ENCODE results near the gene UPK2.

The UPK2 gene

DNA sequence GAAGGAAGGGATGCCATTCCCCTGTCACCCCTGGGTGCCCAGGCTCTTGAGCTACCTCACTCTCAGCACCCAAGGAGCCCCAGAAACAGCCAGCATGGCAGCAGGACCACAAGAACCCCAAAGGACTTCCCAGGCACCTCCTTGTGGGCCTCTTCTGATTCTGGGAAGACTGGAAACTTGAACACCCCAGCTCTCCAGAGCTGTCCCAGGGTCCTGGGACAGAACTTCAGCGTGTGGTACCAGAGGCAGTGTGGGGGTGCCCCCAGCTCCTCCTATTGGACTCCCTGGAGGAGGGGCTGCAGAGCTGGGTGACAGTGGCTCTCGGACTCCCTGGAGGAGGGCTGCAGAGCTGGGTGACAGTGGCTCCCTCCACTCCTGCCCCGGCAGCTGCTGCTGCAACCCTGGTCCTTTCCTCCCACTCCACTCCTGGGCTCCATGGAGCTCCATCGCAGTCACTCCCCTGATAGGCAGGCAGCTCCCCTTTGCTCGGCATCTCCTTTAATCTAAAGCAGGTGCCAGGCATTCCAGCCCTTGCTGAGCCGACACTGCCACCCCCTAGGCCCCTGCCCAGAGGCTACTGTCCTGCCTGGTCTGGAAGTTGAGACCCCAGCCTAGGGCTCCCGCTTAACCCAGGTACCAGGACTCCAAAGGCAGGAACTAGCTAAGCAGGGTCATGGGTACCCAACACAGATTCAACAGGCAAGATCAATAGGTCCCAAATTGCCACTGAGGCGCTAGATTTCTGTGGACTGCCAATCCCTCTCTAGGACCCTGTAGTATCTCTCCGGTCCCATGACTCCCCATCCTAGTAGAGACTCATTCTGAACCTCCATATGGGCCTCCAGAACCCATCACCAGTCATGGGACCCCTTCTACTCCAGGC lies 33.1 kb upstream of the UPK2 start:
- no peaks in the 10 kb centered on the region for H3K36me3 ChIP-seq (replicated peaks)
- in situ Hi-C loops (cut with HindIII; ENCODE audit: low pct_ligation_motif_present, low sequenced_read_pairs), result no loop called here
- TF ChIP-seq, protein P1, sequence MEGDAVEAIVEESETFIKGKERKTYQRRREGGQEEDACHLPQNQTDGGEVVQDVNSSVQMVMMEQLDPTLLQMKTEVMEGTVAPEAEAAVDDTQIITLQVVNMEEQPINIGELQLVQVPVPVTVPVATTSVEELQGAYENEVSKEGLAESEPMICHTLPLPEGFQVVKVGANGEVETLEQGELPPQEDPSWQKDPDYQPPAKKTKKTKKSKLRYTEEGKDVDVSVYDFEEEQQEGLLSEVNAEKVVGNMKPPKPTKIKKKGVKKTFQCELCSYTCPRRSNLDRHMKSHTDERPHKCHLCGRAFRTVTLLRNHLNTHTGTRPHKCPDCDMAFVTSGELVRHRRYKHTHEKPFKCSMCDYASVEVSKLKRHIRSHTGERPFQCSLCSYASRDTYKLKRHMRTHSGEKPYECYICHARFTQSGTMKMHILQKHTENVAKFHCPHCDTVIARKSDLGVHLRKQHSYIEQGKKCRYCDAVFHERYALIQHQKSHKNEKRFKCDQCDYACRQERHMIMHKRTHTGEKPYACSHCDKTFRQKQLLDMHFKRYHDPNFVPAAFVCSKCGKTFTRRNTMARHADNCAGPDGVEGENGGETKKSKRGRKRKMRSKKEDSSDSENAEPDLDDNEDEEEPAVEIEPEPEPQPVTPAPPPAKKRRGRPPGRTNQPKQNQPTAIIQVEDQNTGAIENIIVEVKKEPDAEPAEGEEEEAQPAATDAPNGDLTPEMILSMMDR (IDR thresholded peaks at IDR 0.05; ENCODE audit: low read depth, low read length, missing control alignments), result no peak
- H3K27me3 ChIP-seq (replicated peaks), result no peaks in the 10 kb centered on the region
- peak overlapping the region; percentile 96 for H3K4me3 ChIP-seq (ENCODE audit: low read depth, low read length)
- peak overlapping the region; percentile 92 for H3K27ac ChIP-seq
- no peak for DNase-seq

DNA sequence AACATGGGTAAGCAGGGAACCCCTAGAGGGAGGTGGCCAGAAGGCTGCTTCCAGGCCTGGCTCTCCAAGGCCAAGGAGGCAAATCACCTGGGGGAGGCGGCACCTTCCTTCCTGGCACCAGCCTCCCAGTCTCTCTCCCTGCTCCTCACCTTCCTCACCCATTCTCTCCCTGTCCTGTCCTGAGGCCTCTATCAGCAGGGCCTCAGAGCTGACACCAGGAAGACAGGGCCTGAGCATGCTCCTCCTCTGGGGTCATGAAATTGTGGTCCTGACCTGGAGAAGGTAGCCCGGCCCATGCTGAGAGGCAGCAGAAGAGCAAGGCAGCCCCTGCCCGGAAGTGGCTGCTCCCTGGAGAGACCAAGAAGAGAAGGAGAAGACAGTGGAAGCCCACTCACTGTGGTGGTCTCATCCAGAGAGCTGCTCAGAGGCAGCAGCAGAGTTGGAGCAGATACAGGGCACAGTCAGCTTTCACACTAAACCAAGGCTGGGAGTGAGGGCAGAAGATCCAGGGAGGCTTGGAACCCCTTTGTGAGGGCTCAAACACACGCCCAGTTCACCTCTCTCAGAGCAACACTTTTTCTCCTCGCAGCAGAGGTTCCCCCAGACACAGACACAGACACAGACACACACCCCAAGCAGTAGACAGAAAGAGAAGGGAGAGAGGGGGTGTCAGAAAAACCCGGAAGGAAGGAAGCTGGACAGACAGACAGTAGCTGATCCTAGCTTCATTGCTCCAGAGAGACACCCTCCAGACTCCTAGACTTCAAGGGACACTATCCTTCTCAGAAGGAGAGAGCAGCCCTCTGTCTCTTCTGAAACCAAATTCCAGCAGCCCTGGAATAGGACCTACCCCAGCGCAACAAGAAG lies 32.1 kb upstream of the UPK2 start:
- no peaks in the 10 kb centered on the region for H3K36me3 ChIP-seq (replicated peaks)
- H3K27ac ChIP-seq, result peak overlapping the region; percentile 18
- DNase-seq, result no peak
- H3K4me3 ChIP-seq (ENCODE audit: low read depth, low read length), result peak overlapping the region; percentile 96
- TF ChIP-seq, protein P1 (IDR thresholded peaks at IDR 0.05; ENCODE audit: low read depth, low read length, missing control alignments), result no peak
- H3K27me3 ChIP-seq (replicated peaks), result no peaks in the 10 kb centered on the region
- in situ Hi-C loops (cut with HindIII; ENCODE audit: low pct_ligation_motif_present, low sequenced_read_pairs), result no loop called here

DNA sequence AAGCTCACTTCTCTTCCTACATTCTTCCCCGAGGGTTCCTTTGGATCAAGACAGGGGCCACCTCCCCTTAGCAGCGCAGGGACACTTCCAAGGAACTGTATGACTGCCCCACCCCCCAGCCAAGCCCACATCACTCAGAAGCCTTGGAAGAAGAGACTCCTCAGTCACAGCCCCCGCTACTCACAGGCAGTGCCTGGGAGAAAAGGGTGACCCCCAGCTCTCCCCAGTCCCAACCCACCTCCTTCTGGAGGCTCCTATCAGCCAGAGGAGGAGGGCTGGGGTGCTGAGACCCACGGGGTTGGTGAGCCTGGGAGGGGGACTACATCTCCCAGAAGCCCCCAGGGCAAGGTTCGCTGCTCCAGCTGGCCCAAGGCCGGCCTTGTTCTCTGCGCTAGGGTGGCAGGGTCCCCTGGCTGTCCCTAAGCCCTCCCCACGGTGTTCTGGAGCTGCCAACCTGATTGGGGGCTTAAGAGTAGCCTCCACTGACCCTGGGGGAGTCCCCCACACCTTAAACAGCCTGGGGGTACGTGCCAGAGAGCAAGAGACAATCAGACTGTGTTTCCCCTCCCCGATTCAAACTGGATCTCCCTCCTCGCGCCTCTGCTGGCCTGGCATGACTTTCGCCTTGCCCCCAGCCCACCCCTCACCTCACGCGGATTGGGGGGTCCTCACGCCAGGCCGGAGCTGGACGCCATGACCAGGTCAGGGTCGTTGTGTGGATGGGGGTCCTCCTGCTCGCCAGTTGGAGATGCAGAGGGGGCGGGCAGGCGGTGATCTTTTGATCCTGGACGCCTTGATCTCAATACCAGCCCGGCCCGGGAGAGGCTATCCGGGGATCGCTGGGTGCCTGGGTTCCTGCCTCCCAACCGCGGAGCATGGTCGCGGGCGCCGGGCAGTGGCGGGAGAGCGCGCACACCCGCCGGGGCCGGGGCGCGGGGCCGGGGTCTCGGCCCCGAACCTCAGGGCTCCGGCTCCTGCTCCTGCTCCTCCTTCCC lies 31.2 kb upstream of the UPK2 start:
- Histone ChIP-seq H3K4me3 (ENCODE audit: low read depth, low read length) (peak overlapping the region; percentile 96), H3K27ac (peak overlapping the region; percentile 18), H3K27me3 (replicated peaks) (no peaks in the 10 kb centered on the region), H3K36me3 (replicated peaks) (no peaks in the 10 kb centered on the region)
- in situ Hi-C loops (cut with HindIII; ENCODE audit: low pct_ligation_motif_present, low sequenced_read_pairs), result loop anchor here (25.0 kb wide), 1 partner anchor 213 kb away; no protein-coding TSS in a partner anchor
- no peak for DNase-seq
- TF ChIP-seq, protein P1 (IDR thresholded peaks at IDR 0.05; ENCODE audit: low read depth, low read length, missing control alignments), result no peak

DNA sequence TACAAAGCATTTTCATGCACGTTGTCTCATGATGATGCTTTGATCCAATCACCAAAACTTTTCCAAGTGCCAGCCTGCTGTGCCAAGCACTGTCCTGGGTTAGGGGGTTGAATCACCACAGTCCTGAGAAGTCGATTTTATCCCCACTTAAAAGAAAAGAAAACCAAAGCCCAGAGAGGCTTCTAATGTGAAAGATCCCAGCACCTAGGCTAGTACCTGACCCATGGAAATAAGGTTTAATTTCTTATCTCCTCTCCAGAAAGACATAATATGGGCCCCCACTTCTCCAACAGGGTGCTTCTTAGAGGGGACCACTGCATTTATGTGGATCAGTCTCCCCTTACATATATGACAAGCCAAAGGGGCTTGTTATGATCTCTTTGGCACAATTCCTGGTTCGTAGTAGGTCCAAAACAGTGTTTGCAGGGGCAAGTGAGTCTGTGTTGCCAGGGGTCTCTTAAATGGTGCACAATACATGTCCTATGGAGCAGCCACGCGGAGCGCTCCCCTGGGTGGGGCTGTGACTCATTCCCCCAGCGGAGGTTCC lies 28.5 kb upstream of the UPK2 start:
- H3K27me3 ChIP-seq (replicated peaks), result no peaks in the 10 kb centered on the region
- H3K36me3 ChIP-seq (replicated peaks), result no peaks in the 10 kb centered on the region
- H3K27ac ChIP-seq, result no peak overlapping the region
- TF ChIP-seq, protein P1 (IDR thresholded peaks at IDR 0.05; ENCODE audit: low read depth, low read length, missing control alignments), result no peak
- no peak for DNase-seq
- H3K4me3 ChIP-seq (ENCODE audit: low read depth, low read length), result no peak overlapping the region
- in situ Hi-C loops (cut with HindIII; ENCODE audit: low pct_ligation_motif_present, low sequenced_read_pairs), result loop anchor here (25.0 kb wide), 1 partner anchor 215 kb away; no protein-coding TSS in a partner anchor
